Mesenchymal stem cell (in vitro differentiated cells and primary cell): ENCODE data around the gene PYCR2.

Source experiments
- DNase-seq: peaks from one replicate; pipeline ENCODE4 v3.0.0-alpha.2; 2013
- H2AFZ ChIP-seq: one replicate; pipeline ENCODE4 v1.6.1; 2013; ENCODE audit warnings: low read depth, mild to moderate bottlenecking, control low read depth, inconsistent platforms, low read length, moderate library complexity
- H2AK5ac ChIP-seq: 2 replicates; pipeline ENCODE4 v1.6.1; 2013; ENCODE audit warnings: low read length, moderate library complexity, mild to moderate bottlenecking, inconsistent platforms; ENCODE audit not compliant: severe bottlenecking
- H2BK120ac ChIP-seq: one replicate; pipeline ENCODE4 v1.6.1; 2013; ENCODE audit warnings: low read depth, mild to moderate bottlenecking, inconsistent platforms, low read length, moderate library complexity
- H2BK12ac ChIP-seq, 2 experiments: one replicate each; pipeline ENCODE4 v1.6.1; 2013; ENCODE audit warnings: inconsistent platforms in 2 of 2, low read length in 2 of 2, mild to moderate bottlenecking in 2 of 2, moderate library complexity in 2 of 2, control low read depth in 1 of 2
- H2BK15ac ChIP-seq: one replicate; pipeline ENCODE4 v1.6.1; 2013; ENCODE audit warnings: mild to moderate bottlenecking, low read depth, inconsistent platforms; ENCODE audit not compliant: poor library complexity, severe bottlenecking
- H2BK5ac ChIP-seq: 2 replicates; pipeline ENCODE4 v1.6.1; 2013; ENCODE audit warnings: low read depth, mild to moderate bottlenecking, low read length, control low read depth, inconsistent platforms; ENCODE audit not compliant: poor library complexity, severe bottlenecking
- H3K14ac ChIP-seq, 2 experiments: one replicate each; pipeline ENCODE4 v1.6.1; 2013; ENCODE audit warnings: inconsistent platforms in 2 of 2, low read length in 2 of 2, control low read depth in 1 of 2, mild to moderate bottlenecking in 1 of 2, moderate library complexity in 1 of 2
- H3K18ac ChIP-seq, 2 experiments: one replicate each; pipeline ENCODE4 v1.6.1; 2013; ENCODE audit warnings: inconsistent platforms in 2 of 2, low read length in 2 of 2, control low read depth in 1 of 2, low read depth in 1 of 2, mild to moderate bottlenecking in 1 of 2
- H3K23ac ChIP-seq, 2 experiments: one replicate each; pipeline ENCODE4 v1.6.1; 2013; ENCODE audit warnings: inconsistent platforms in 2 of 2, low read length in 2 of 2, mild to moderate bottlenecking in 2 of 2, moderate library complexity in 2 of 2, control low read depth in 1 of 2
- H3K27ac ChIP-seq: 2 replicates; pipeline ENCODE4 v1.5.1; 2013; ENCODE audit warnings: mild to moderate bottlenecking, moderate library complexity, low read length, control low read depth, inconsistent platforms; ENCODE audit not compliant: poor library complexity, severe bottlenecking
- H3K27me3 ChIP-seq, 2 experiments: 2 replicates each; pipeline versions ENCODE4 v1.6.1 to v1.7.0; 2013; ENCODE audit warnings: low read length in 2 of 2, mild to moderate bottlenecking in 2 of 2, moderate library complexity in 2 of 2, control low read depth in 1 of 2, inconsistent platforms in 1 of 2; ENCODE audit not compliant: control insufficient read depth in 1 of 2, insufficient read depth in 1 of 2
- H3K36me3 ChIP-seq, 2 experiments: 2 replicates each; pipeline versions ENCODE4 v1.6.1 to v1.7.0; 2013; ENCODE audit warnings: low read length in 2 of 2, control low read depth in 1 of 2, inconsistent platforms in 1 of 2, low read depth in 1 of 2, mild to moderate bottlenecking in 1 of 2; ENCODE audit not compliant: insufficient read depth in 2 of 2, control insufficient read depth in 1 of 2
- H3K4ac ChIP-seq, 2 experiments: one replicate each; pipeline ENCODE4 v1.6.1; 2013; ENCODE audit warnings: inconsistent platforms in 2 of 2, low read length in 2 of 2, mild to moderate bottlenecking in 2 of 2, moderate library complexity in 2 of 2, control low read depth in 1 of 2, low read depth in 1 of 2
- H3K4me1 ChIP-seq: 2 replicates; pipeline ENCODE4 v1.6.1; 2013; ENCODE audit warnings: low read depth, low read length, control low read depth; ENCODE audit not compliant: control insufficient read depth, insufficient read depth
- H3K4me2 ChIP-seq: 2 replicates; pipeline ENCODE4 v1.6.1; 2013; ENCODE audit warnings: low read length, mild to moderate bottlenecking, inconsistent platforms; ENCODE audit not compliant: poor library complexity, severe bottlenecking
- H3K4me3 ChIP-seq, 2 experiments: 2 replicates each; pipeline versions ENCODE4 v1.5.1 to v1.7.0; 2013; ENCODE audit warnings: low read length in 2 of 2, mild to moderate bottlenecking in 2 of 2, control low read depth in 1 of 2, low read depth in 1 of 2; ENCODE audit not compliant: insufficient read depth in 1 of 2
- H3K79me1 ChIP-seq: replicated peaks from 2 replicates; pipeline ENCODE4 v1.6.1; 2013; ENCODE audit warnings: mild to moderate bottlenecking, control low read depth, low read length, inconsistent platforms; ENCODE audit not compliant: poor library complexity, severe bottlenecking
- H3K9ac ChIP-seq: 2 replicates; pipeline ENCODE4 v1.7.0; 2013; ENCODE audit warnings: mild to moderate bottlenecking, low read length, moderate library complexity
- H3K9me3 ChIP-seq: 2 replicates; pipeline ENCODE4 v1.7.0; 2013; ENCODE audit warnings: mild to moderate bottlenecking, low read length; ENCODE audit not compliant: control insufficient read depth
- H4K8ac ChIP-seq: one replicate; pipeline ENCODE4 v1.6.1; 2013; ENCODE audit warnings: inconsistent platforms, mild to moderate bottlenecking, low read length, moderate library complexity
- H4K91ac ChIP-seq: one replicate; pipeline ENCODE4 v1.6.1; 2013; ENCODE audit warnings: mild to moderate bottlenecking, low read length, inconsistent platforms
- WGBS: methylation state at CpG from one replicate; pipeline ENCODE4 v1.1.7; 2013; ENCODE audit warnings: mixed read lengths; 5-methylcytosine and 5-hydroxymethylcytosine counted together

Gene PYCR2

DNA sequence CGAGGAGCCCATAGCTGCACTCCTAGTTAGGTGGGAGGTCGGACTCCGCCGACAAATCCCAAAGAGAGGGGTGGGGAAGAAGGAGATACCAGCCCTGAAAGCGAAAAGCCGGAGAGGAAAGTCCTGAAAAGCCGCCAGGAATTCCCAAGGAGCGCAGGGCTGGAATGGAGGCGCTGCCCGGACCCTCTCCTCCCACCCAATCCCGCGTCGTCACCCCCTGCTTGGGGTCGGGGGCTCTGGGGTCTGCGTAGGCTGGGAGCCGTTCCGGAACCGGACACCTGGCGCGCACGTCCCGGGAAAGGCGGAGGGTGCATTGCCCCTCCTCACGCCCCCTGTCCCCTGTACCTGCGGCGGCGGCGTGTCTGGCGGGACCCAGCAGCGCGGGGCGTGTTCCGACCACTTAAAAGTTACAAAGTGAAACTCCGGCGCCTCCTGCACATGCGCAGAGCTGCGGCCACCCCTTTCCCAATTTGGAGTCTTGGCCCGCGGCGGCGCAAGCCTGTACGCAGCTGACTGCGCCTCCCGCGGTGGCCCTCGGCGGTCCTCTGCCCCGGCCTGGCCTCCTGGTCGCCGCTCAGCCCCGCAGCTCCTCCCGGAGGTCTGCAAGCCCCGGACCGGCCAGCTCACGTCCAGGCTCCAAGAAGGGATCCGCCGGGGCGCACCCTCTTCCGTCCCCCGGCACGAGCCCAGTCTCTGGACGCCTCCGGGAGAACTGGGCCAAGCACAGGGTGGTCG is 41.9 kb downstream of the PYCR2 start, which contains the start of gene TMEM63A:
Gene TMEM63A (minus strand): TSS at position 422 of the 735 bp plus-strand sequence. CDS start 4,800 bp downstream, outside the sequence.
- Histone ChIP-seq H3K23ac (no peak within 1 kb of the TSS), H3K79me1 (peaks cover 25% of the 10 kb centered on the region), H3K9ac (peak within 1 kb of the TSS; percentile 95), H2AK5ac (no peak within 1 kb of the TSS), H3K4ac (peak within 1 kb of the TSS in 1 of 2 experiments; percentile 86), H2BK120ac (peak within 1 kb of the TSS; percentile 11), H3K27me3 (no peaks in the 10 kb centered on the region), H4K91ac (peak within 1 kb of the TSS; percentile 87), H3K27ac (no peak within 1 kb of the TSS), H3K4me2 (peak within 1 kb of the TSS; percentile 66), H3K4me3 (peak within 1 kb of the TSS; percentile 69 to 96), H3K18ac (peak within 1 kb of the TSS; percentile 75 to 89), H3K14ac (peak within 1 kb of the TSS in 1 of 2 experiments; percentile 73), H2BK5ac (no peak within 1 kb of the TSS), H3K4me1 (peaks cover 16% of the 10 kb centered on the region), H4K8ac (peak within 1 kb of the TSS; percentile 74), H3K9me3 (no peaks in the 10 kb centered on the region), H3K36me3 (peaks cover under 1 to 6% of the 10 kb centered on the region in 2 experiments), H2BK12ac (peak within 1 kb of the TSS in 1 of 2 experiments; percentile 70), H2BK15ac (peak within 1 kb of the TSS; percentile 50), H2AFZ (peak within 1 kb of the TSS; percentile 89)
- WGBS, result under 1% methylated on average over 64 of the region's 64 CpGs
- DNase-seq, result peak; percentile 86

DNA sequence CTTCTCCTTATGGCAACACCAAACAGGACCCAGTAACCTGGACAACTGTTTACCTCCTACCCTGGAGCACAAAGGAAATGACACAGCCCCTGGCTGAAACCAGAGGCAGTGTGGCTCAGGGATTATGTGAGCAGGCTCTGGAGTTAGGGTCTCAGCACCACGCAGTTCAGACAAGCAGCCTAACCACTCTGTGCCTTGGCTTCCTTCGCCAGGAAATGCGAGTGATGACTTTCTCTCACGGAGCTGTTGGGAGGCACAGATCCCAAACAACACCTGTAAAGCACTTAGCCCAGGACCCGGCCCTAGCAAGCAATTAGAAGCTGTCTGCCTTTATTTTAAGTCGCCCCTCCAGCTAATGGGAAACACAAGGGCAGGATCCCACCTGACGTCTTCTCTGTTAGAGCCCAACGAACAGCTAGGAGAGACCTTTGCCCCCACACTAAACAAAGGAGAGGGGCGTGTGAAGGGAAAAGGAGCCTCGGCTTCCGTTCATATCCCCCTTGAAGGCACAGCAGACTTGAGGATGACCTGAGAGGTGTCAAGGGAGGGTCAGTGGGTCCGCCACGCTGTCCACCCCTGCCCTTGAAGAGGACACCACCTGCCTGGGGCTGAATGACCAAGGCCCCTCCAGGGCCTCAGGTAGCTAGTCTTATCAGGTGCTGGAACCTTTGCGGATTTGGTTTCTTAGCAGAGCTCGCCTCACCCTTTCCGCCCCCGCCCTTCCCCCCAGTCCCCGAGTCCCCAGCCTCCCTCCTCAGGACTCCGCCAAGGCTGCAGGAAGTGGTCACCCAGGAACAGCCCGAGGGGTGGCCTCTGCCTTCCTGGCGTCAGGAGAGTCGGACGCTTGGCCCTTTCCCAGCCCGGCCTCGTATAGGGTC is 42.7 kb downstream of the PYCR2 start:
- Histone ChIP-seq H3K4me3 (peak overlapping the region; percentile 69 to 96), H3K4me2 (peak overlapping the region; percentile 66), H4K91ac (no peak overlapping the region), H2BK12ac (peak overlapping the region in 1 of 2 experiments; percentile 65), H2BK5ac (no peak overlapping the region), H3K9me3 (no peaks in the 10 kb centered on the region), H3K4me1 (peaks cover 16% of the 10 kb centered on the region), H2AFZ (peak overlapping the region; percentile 89), H2BK15ac (peak overlapping the region; percentile 50), H3K4ac (peak overlapping the region in 1 of 2 experiments; percentile 86), H3K14ac (peak overlapping the region in 1 of 2 experiments; percentile 73), H3K23ac (no peak overlapping the region), H2AK5ac (no peak overlapping the region), H3K36me3 (peaks cover 7 to 9% of the 10 kb centered on the region in 2 experiments), H3K18ac (peak overlapping the region in 1 of 2 experiments; percentile 75), H3K79me1 (peaks cover 25% of the 10 kb centered on the region), H2BK120ac (peak overlapping the region; percentile 11), H4K8ac (peak overlapping the region; percentile 30), H3K27me3 (no peaks in the 10 kb centered on the region), H3K27ac (no peak overlapping the region), H3K9ac (peak overlapping the region; percentile 95)
- WGBS, result 10% methylated on average over 21 of the region's 25 CpGs
- peak; percentile 50 for DNase-seq

DNA sequence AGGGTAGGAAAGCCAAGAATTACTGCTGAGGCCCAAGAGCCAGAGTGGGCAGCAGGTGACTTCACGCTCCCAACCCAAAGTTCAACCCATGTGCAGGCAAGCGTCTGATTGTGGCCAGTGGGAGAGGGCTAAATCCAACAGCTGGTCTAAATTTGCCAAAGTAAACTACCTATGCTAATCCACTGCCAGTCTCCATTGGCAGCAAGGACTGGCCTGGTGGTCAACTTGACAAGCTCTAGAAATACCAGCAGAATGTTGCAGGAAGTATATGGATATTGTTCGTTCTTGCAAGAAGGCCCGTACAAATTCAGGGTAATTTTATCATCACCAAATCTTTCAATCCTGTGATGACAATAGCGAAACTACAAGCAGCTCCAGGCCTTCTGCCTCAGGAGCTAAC is 43.4 kb downstream of the PYCR2 start:
- Histone ChIP-seq H3K23ac (no peak overlapping the region), H4K8ac (no peak overlapping the region)
- 93% methylated on average over 5 of the region's 5 CpGs for WGBS

More for the DNA sequence above, 43.4 kb downstream of the PYCR2 start:
- no peak overlapping the region for H4K91ac ChIP-seq
- H2AK5ac ChIP-seq, result no peak overlapping the region
- no peak overlapping the region for H3K4ac ChIP-seq
- no peak overlapping the region for H2AFZ ChIP-seq
- no peak overlapping the region for H2BK5ac ChIP-seq
- peak overlapping the region in 1 of 2 experiments; percentile 96 for H3K4me3 ChIP-seq
- peak overlapping the region; percentile 95 for H3K9ac ChIP-seq
- DNase-seq, result no peak
- peaks cover 21% of the 10 kb centered on the region for H3K4me1 ChIP-seq
- peak overlapping the region in 1 of 2 experiments; percentile 2 for H3K14ac ChIP-seq
- no peaks in the 10 kb centered on the region for H3K9me3 ChIP-seq
- no peak overlapping the region for H3K27ac ChIP-seq
- H3K79me1 ChIP-seq, result peaks cover 28% of the 10 kb centered on the region
- no peak overlapping the region for H2BK120ac ChIP-seq
- H3K36me3 ChIP-seq, result peaks cover 9 to 10% of the 10 kb centered on the region in 2 experiments
- no peak overlapping the region for H3K18ac ChIP-seq
- no peak overlapping the region for H3K4me2 ChIP-seq
- H2BK15ac ChIP-seq, result no peak overlapping the region
- H3K27me3 ChIP-seq, result no peaks in the 10 kb centered on the region
- H2BK12ac ChIP-seq, result peak overlapping the region in 1 of 2 experiments; percentile 15
